Activated CD4-positive, alpha-beta T cell treated with anti-CD3 and anti-CD28 coated beads for 24 hours (primary cell): ENCODE data around the gene PHKG2.

Source experiments
- DNase-seq, 2 donors: peaks; one replicate each; pipeline ENCODE4 v3.0.0-alpha.2; 2020; ENCODE audit warnings: low read depth in 2 of 2

The PHKG2 gene

DNA sequence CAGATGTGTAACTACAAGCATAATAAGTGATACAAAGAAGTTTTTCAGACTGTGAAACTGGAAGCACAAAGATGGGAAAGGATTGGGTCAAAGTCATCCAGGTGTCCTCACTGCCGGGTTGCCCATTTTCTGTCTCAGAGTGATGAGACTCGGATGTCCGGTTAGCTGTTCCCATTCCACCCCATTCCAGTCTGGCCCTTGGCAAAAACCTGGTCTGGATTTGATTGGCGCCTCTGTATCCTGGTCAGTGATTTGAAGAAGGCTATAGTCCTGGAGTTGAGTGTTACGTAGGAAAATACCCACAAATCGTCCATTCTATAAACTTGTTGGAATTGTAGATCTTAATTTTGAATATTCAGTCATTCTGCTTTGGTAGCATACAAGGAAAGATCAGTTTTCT lies 19.9 kb upstream of the PHKG2 start:
- no peak for DNase-seq

DNA sequence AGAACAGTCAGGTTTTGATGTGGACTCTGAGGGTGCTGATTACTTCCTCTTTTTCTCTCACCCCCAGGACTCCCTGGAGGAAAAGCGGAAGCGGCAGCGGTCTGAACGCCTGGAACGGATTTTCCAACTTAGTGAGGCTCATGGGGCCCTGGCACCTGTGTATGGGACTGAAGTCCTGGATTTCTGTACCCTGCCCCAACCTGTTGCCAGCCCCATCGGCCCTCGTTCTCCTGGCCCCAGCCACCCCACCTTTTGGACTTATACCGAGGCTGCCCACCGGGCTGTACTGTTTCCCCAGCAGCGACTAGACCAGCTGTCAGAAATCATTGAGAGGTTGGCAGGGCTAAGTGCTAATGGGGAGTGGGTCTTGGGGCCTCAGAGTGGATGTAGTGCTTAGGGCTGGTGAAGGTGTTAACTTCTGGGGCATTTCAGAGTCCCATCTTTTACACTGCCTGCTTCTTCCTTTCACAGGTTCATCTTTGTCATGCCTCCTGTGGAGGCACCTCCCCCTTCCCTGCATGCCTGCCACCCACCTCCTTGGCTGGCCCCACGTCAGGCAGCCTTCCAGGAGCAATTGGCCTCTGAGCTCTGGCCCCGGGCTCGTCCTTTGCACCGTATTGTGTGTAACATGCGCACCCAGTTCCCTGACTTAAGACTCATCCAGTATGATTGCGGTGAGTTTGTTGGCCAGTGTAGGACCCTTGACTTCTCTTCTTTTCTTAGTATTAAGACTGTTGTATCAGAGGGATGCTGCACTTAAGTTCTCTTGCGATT lies 19.1 kb upstream of the PHKG2 start:
- no peak for DNase-seq

DNA sequence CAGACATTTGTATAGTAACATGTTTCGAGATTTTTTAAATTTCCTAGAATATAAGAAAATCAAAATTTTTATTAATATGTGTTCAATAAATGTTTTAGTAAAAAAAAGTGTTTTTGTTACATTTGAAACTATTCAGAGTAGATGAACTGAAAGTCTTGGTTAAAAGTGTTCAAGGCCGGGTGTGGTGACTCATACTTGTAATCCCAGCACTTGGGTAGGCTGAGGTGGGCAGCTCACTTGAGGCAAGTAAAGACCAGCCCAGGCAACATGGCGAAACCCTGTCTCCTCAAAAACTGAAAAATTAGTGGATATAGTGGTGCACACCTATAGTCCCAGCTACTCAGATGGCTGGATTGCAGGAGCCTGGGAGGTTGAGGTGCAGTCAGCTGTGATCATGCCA lies 16.8 kb upstream of the PHKG2 start:
- no peak for DNase-seq

DNA sequence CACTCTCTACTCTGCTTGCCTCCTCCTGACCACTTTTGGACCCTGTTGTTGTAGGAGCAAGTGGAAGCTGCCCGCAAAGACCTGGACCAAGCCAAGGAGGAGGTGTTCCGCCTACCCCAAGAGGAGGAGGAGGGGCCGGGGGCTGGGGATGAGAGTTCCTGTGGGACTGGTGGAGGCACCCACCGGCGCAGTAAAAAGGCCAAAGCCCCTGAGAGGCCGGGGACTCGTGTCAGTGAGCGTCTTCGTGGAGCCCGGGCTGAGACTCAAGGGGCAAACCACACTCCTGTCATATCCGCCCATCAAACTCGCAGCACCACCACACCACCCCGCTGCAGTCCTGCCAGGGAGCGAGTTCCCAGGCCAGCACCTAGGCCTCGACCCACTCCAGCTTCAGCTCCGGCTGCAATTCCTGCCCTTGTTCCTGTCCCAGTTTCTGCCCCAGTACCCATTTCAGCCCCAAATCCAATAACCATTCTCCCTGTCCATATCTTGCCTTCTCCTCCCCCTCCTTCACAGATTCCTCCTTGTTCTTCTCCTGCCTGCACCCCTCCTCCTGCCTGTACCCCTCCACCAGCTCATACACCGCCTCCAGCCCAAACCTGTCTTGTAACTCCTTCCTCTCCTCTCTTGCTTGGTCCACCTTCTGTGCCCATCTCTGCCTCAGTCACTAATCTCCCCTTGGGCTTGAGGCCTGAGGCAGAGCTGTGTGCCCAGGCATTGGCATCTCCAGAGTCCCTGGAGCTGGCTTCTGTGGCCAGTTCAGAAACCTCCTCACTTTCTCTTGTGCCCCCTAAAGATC lies 11.0 kb upstream of the PHKG2 start:
- DNase-seq, result no peak

DNA sequence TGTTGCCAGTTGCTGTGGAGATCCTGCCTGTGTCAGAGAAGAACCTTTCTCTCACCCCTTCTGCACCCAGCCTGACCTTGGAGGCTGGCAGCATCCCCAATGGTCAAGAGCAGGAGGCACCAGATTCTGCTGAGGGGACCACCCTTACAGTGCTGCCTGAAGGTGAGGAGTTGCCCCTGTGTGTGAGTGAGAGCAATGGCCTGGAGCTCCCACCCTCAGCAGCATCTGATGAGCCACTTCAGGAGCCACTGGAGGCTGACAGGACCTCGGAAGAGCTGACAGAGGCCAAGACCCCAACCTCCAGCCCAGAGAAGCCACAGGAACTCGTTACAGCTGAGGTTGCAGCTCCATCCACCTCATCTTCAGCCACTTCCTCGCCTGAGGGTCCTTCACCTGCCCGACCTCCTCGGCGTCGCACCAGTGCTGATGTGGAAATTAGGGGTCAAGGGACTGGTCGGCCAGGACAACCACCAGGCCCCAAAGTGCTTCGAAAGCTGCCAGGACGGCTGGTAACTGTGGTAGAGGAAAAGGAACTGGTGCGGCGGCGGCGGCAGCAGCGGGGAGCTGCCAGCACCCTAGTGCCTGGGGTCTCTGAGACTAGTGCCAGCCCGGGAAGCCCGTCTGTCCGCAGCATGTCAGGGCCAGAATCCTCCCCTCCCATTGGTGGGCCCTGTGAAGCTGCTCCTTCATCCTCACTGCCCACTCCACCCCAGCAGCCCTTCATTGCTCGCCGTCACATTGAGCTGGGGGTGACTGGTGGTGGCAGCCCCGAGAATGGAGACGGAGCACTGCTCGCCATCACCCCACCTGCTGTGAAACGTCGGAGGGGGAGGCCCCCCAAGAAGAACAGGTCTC lies 10.2 kb upstream of the PHKG2 start:
- DNase-seq, result no peak

DNA sequence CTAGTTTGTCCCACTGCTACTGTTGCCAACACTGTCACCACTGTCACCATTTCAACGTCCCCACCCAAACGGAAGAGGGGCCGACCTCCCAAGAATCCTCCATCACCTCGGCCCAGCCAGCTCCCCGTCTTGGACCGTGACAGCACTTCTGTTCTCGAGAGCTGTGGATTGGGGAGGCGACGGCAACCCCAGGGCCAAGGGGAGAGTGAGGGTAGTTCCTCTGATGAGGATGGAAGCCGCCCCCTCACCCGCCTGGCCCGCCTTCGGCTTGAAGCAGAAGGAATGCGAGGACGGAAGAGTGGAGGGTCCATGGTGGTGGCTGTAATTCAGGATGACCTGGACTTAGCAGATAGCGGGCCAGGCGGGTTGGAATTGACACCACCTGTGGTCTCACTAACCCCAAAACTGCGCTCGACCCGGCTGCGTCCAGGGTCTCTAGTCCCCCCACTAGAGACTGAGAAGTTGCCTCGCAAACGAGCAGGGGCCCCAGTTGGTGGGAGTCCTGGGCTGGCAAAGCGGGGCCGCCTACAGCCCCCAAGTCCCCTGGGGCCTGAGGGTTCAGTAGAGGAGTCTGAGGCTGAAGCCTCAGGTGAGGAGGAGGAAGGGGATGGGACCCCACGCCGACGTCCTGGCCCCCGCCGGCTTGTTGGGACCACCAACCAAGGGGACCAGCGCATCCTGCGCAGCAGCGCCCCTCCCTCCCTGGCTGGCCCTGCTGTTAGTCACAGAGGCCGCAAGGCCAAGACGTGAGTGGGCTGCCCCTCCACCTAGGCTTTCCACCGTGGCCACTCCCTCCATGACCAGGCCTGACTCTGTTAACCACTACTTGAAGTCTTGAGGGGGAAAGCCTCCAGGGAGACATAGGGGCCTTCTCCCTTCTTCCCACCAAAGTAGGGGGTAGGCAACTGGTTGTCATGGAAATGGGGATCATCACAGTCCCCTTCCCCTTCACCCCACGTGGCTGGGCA lies 9.0 kb upstream of the PHKG2 start:
- no peak for DNase-seq

DNA sequence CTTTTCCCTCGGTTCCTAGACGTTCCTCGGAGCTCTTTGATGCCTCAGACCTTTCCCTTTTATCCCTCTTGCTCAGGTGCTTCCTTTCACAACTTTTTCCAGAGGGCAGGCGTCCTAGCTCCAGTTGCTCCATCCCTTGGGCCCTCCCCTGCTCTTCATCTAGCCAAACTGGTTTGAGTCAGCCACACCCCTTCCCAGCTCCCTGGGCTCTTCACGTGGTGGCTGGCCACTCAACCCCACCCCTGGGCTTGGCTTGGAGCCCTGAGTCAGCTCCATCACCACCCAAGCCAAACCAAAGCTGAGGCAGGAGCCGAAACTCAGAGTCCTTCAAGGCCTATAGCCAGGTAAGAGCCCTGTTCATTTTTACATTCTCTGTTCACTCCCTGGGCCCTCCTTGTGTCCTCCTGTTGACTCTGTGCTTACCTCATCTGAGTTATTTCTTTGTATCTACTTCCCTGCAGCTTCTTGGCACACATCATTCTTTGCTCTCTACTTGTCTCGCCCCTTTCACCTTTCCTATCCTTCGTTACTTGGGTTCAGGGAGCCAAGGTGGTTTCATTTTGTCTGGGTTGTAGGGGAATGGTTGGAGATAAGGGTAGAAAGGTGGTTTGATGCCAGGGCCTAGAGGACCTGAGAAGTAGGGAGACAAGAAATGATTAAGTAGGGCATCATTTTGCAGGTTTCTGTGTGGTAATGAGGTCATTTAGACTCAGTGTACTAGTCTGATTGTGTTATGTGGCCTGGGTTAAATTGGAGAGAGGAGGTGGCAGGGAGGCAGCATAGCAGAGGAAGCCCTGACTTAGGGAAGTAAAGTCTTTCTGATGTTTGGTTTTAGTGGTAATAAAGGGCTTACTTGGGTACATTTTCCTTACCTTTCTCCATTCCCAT lies 7.6 kb upstream of the PHKG2 start:
- no peak for DNase-seq

DNA sequence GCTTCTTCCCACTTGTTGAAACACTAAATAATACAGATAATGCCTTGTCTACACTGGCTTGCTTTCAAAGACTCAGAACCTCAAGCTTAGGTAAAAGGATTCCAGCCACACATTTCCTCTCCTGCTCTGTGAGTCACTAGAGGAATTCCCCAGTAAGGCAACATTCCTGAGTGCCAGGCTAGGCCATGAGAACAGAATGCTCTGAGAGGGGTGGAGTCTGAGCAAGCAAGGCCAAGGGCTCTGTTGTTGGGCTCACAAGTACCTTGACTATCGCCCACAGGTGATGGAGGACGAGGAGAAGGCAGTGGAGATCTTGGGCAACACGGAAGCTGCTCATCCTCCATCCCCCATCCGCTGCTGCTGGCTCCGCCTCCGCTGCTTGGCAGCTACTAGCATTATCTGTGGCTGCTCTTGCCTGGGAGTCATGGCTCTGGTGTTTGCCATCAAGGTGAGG lies 6.7 kb upstream of the PHKG2 start:
- no peak for DNase-seq

DNA sequence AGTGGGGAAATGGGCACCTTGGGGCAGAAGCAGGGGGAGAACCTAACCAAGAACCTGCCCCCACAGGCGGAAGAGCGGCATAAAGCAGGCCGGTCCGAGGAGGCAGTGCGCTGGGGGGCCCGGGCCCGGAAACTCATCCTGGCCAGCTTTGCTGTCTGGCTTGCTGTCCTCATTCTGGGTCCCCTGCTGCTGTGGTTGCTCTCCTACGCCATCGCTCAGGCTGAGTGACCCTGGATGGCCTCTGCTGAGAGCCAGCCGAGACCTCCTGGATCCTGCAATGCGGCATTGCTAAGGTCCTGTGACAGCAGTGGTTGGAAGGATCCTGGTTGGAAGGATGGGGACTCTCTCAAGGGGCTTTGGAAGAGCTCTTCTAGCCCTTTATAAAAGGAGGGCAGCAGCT lies 4.5 kb upstream of the PHKG2 start:
- no peak for DNase-seq

DNA sequence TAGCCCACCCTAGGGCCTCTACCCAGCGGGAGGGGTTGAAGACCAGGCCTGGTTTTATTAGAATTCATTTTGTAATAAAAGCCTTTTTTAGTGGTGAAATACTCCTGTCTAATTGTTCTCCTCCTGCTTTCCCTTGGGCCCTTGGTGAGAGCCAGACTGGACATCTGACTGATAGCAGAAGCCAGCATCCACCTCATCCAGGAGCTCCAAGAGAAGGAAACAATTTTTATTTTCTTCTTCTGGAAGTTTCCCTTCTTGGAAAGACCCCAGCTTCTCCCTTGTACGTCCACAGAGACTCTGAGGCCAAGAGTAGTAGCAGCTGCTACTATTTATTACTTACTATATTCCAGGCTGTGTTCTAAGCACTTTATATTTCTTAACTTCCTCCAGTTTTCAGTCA lies 4.0 kb upstream of the PHKG2 start:
- no peak for DNase-seq

DNA sequence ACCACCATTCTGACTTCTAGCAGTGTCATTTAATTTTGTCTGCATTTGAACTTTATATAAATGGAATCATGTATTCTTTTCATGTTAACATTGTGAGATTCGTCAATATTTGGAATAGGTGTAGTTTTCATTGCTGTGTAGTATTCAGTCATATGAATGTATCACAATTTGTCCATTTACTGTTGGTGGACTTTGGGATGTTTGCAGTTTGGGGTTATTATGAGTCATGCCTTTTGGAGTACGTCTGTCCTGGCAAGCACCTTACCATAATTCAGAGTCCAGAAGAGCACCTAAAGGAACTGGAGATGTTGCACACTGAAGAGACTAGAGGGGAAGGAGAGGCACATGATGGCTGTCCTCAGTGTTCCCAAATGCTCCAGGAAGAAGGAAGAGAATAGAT lies 3.1 kb upstream of the PHKG2 start:
- no peak for DNase-seq

DNA sequence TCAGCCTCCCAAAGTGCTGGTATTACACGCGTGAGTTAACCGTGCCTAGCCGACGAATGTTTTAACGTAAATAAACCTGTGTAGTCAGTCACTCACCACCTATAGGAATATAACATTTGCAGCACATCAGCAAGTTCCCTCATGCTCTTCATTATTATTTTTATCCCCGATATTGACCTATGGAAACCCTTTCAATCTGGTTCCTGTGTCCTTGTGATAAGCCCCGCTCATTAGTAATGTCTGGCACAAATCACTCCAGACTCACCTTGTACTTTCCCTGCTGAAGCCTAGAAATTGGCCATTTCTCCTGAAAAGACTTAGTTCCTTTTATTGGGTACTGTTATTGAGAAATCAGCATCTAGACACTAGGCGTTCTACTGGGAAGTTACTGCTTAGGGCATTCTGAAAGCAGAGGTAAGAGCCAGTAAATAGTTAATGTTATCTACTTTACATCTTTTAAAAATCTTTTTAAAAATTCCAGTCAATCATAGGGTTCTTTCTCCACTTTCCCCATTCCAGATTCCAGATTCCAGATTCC lies 1.5 kb upstream of the PHKG2 start:
- no peak for DNase-seq

DNA sequence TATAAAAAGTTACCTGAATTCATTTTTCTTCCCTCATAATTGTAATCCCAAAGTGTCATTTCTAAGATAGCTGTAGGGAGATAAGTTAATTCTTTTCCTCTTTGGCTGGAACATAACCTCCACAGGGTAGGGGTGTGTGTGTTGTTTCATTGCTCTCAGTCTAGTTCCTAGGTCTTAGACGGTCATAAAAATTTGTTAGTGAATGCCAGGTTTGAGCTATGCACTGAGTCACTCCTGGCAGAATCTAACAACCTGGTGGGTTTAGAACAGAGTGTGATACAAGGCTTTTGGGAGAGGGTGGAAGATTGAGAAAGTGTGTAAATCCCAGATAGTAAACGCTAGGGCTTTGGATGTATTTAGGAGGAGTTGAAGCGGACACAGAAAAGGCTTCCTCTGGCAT lies 894 bp upstream of the PHKG2 start:
- no peak for DNase-seq

DNA sequence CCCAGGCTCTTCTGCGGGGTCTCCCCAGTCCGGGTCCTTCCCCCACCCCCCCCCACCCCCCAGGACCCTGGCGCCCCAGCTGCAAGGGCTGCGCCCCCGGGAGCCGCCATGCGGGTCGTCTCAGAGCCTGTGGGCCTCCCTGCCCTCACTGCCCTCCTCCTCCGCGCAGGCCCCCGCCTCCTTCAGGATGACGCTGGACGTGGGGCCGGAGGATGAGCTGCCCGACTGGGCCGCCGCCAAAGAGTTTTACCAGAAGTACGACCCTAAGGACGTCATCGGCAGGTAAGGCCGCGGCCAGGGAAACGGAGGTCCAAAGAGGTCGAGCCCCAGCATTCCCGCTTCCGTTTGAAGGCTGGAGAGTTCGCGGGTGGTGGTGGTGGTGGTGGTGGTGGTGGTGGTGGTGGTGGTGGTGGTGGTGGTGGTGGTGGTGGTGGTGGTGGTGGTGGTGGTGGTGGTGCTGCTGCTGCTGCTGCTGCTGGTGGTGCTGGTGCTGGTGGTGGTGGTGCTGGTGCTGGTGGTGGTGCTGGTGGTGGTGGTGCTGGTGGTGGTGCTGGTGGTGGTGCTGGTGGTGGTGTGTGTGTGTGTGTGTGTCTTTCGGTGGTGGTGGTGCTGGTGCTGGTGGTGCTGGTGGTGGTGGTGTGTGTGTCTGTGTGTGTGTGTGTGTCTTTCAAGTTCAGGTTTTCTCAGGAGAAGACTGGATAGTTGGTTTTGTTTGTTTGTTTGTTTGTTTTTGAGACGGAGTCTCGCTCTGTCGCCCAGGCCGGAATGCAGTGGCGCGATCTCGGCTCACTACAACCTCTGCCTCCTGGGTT lies 615 bp downstream of the PHKG2 start:
- peak in 1 of 2 donors; percentile 10 for DNase-seq

DNA sequence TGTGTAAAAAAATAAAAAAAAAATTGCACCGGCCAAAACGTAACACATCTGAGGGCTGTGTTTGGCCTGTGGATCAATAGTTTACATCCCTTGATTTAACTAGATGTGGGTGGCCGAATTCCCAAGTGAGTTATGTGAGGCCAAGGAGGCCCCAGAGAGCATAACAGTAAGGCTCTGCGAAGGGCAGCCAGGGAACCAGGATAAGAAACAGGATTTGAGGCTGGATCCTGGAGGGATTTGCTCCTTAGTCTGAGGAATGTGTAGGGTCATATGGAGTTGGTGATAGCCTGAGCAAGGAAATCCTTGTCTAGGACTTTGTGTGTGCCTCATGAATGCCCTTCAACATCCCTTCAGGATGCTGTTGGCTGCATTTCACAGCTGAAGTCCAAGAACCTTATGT lies 2.0 kb downstream of the PHKG2 start:
- no peak for DNase-seq

DNA sequence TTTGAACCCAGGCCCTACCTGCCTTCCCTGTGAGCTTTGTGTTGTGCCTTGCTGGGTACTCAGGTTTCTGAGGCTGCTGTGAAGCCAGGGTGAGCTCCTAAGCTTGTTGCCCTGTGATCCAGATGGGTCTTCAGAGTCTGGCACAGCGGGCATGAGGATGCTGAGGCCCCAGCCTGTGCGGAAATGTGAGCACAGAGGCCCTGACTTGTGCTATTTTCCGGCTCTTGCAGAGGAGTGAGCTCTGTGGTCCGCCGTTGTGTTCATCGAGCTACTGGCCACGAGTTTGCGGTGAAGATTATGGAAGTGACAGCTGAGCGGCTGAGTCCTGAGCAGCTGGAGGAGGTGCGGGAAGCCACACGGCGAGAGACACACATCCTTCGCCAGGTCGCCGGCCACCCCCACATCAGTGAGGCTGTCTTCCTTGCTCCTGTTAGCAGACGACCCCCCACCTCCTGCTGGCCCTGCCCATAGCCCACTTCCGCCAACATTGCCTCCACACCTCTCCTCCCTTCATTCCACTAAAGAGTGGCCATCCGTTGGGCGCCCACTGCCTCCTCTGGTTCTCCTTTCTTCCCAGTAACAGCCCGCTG lies 2.7 kb downstream of the PHKG2 start:
- no peak for DNase-seq

DNA sequence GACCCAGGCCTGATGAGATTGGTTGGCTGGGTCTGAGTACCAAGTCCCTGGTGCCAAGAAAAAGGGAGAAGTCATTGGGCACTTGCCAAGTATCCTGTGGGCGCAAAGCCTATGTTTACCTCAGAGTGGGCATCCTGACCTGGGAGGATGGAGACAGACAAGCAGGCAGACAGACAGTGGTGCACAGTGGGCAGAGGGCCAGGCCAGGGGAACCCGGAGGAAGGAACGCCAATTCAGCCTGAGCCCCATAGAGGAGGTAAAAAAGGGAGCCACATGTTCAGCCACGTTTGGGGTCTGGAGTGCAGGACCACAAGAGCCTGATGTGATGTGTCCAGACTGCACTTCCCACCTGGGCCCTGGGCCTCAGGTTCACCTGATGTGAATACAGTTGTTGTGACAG lies 5.4 kb downstream of the PHKG2 start:
- DNase-seq, result no peak

DNA sequence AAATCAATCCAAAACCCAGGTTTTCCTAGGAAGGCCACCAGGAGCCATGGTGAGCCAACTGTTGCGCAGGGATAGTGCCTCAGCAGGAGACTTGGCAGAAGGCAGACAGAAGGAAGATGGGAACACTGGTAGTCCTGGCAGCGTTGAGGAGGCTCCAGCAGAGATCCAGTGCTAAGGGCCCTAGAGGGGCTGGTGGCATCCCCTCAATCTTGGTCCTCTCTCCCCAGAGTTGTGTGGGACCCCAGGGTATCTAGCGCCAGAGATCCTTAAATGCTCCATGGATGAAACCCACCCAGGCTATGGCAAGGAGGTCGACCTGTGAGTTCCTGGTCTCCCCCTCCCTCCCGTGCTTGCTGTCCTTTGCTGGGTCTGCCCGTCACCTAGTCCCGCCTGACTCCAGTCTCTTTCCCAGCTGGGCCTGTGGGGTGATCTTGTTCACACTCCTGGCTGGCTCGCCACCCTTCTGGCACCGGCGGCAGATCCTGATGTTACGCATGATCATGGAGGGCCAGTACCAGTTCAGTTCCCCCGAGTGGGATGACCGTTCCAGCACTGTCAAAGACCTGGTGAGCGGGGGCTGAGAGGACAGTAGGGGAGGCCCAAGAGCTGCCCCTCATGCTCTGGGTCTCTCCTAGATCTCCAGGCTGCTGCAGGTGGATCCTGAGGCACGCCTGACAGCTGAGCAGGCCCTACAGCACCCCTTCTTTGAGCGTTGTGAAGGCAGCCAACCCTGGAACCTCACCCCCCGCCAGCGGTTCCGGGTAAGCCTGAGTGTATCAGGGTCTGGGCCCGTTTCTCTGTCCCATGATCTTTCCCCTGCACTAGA lies 7.9 kb downstream of the PHKG2 start:
- DNase-seq, result no peak
